ENCODE measurements around the gene SH3PXD2A.

Gene SH3PXD2A

GRCh38 chr10:103696411-103697145 is 158.8 kb downstream of the SH3PXD2A start:
- no peak for TF ChIP-seq POLR2A (IDR thresholded peaks at IDR 0.05; ENCODE audit: low read length)
- no peak for TF ChIP-seq GATA1 (IDR thresholded peaks at IDR 0.05; ENCODE audit: low read depth, low read length)
- DNase-seq: peak; percentile 57 to 73

GRCh38 chr10:103696094-103696410 is 159.3 kb downstream of the SH3PXD2A start:
- TF ChIP-seq GATA1 (IDR thresholded peaks at IDR 0.05; ENCODE audit: low read depth, low read length) (no peak), POLR2A (IDR thresholded peaks at IDR 0.05; ENCODE audit: low read length) (no peak)
- DNase-seq: no peak

- DNase-seq: no peak
- TF ChIP-seq POLR2A (IDR thresholded peaks at IDR 0.05; ENCODE audit: low read length) (no peak), GATA1 (IDR thresholded peaks at IDR 0.05; ENCODE audit: low read depth, low read length) (no peak)
These were observed 159.8 kb downstream of the SH3PXD2A start for GRCh38 chr10:103695584-103696005.

GRCh38 chr10:103693812-103694205 is 161.6 kb downstream of the SH3PXD2A start:
- TF ChIP-seq GATA1 (IDR thresholded peaks at IDR 0.05; ENCODE audit: low read depth, low read length) (no peak), POLR2A (IDR thresholded peaks at IDR 0.05; ENCODE audit: low read length) (no peak)
- no peak for DNase-seq

- DNase-seq: peak in 1 of 2 experiments; percentile 9
- no peak for TF ChIP-seq GATA1 (IDR thresholded peaks at IDR 0.05; ENCODE audit: low read depth, low read length)
- TF ChIP-seq POLR2A (IDR thresholded peaks at IDR 0.05; ENCODE audit: low read length): no peak
These were observed 162.2 kb downstream of the SH3PXD2A start for GRCh38 chr10:103692952-103693811.

GRCh38 chr10:103692436-103692951 is 162.9 kb downstream of the SH3PXD2A start:
- no peak for DNase-seq
- TF ChIP-seq GATA1 (IDR thresholded peaks at IDR 0.05; ENCODE audit: low read depth, low read length): no peak
- TF ChIP-seq POLR2A (IDR thresholded peaks at IDR 0.05; ENCODE audit: low read length): no peak

GRCh38 chr10:103691723-103692435 is 163.5 kb downstream of the SH3PXD2A start:
- TF ChIP-seq POLR2A (IDR thresholded peaks at IDR 0.05; ENCODE audit: low read length) (no peak), GATA1 (IDR thresholded peaks at IDR 0.05; ENCODE audit: low read depth, low read length) (no peak)
- no peak for DNase-seq

- TF ChIP-seq POLR2A (IDR thresholded peaks at IDR 0.05; ENCODE audit: low read length) (no peak), GATA1 (IDR thresholded peaks at IDR 0.05; ENCODE audit: low read depth, low read length) (no peak)
- DNase-seq: no peak
These were observed 164.1 kb downstream of the SH3PXD2A start for GRCh38 chr10:103691267-103691666.

GRCh38 chr10:103690281-103690680 is 165.1 kb downstream of the SH3PXD2A start:
- DNase-seq: no peak
- TF ChIP-seq GATA1 (IDR thresholded peaks at IDR 0.05; ENCODE audit: low read depth, low read length): no peak
- no peak for TF ChIP-seq POLR2A (IDR thresholded peaks at IDR 0.05; ENCODE audit: low read length)

- TF ChIP-seq GATA1 (IDR thresholded peaks at IDR 0.05; ENCODE audit: low read depth, low read length) (no peak), POLR2A (IDR thresholded peaks at IDR 0.05; ENCODE audit: low read length) (no peak)
These were observed 166.9 kb downstream of the SH3PXD2A start for GRCh38 chr10:103688491-103688890.

GRCh38 chr10:103687718-103688117 is 167.7 kb downstream of the SH3PXD2A start:
- DNase-seq: no peak
- TF ChIP-seq GATA1 (IDR thresholded peaks at IDR 0.05; ENCODE audit: low read depth, low read length) (no peak), POLR2A (IDR thresholded peaks at IDR 0.05; ENCODE audit: low read length) (no peak)

More at GRCh38 chr10:103688491-103688890, 166.9 kb downstream of the SH3PXD2A start:
- no peak for DNase-seq

- no peak for TF ChIP-seq GATA1 (IDR thresholded peaks at IDR 0.05; ENCODE audit: low read depth, low read length)
- no peak for TF ChIP-seq POLR2A (IDR thresholded peaks at IDR 0.05; ENCODE audit: low read length)
- no peak for DNase-seq
These were observed 168.2 kb downstream of the SH3PXD2A start for GRCh38 chr10:103687172-103687571.

- no peak for TF ChIP-seq GATA1 (IDR thresholded peaks at IDR 0.05; ENCODE audit: low read depth, low read length)
- no peak for TF ChIP-seq POLR2A (IDR thresholded peaks at IDR 0.05; ENCODE audit: low read length)
- peak; percentile 64 to 81 for DNase-seq
These were observed 169.3 kb downstream of the SH3PXD2A start for GRCh38 chr10:103685880-103686669.
